ENCODE data around the gene STK32C.
"Not testable (repeated sequence)": the region's sequence is repeated elsewhere in the genome, so short reads cannot be mapped to it uniquely, and the experiment has no call there.

The STK32C gene

GRCh38 chr10:132269266-132270230 lies 38.2 kb downstream of the STK32C start:
- in situ Hi-C loops (cut with HindIII; ENCODE audit: low sequenced_read_pairs) = no loop called here

DNA sequence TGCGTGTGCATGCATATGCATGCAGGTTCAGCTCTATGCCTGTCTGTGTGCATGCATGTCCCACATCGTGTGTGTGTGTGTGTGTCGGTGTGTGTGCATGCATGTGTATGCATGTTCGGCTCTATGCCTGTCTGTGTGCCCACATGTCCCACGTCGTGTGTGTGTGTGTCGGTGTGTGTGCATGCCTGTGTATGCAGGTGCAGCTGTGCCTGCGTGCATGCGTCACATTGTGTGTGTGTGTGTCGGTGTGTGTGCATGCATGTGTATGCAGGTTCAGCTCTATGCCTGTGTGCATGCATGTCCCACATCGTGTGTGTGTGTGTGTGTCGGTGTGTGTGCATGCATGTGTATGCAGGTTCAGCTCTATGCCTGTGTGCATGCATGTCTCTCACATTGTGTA lies 39.8 kb downstream of the STK32C start:
- in situ Hi-C loops (cut with HindIII; ENCODE audit: low sequenced_read_pairs) = not testable (repeated sequence)

DNA sequence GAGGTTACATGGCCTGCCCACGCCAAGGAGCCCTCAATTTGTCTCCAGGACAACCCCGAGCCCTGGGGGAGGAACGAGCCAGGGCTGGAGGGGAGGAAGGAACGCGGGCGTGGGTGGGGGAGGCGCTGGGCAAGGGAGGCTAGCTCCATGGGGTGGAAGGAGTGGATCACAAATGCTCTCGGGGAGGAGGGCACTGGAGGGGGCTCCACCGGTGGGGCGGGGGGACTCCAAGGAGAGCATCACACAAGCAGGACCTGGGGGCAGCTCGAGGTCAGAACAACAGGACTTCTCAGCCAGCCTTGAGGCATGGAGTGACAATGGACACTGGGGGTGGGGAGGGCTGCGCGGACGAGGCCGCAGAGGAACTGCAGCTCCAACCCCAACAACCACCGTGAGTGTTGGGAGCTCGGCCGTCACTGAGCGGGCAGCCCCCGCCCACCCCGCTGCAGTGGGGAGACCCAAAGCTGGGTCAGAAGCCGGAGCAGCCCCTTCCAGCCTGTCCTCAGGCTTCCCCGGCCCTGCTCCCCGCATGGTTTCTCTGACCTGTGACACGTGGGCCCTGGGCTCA lies 41.1 kb downstream of the STK32C start:
- in situ Hi-C loops (cut with HindIII; ENCODE audit: low sequenced_read_pairs) = no loop called here

- in situ Hi-C loops (cut with HindIII; ENCODE audit: low sequenced_read_pairs) = no loop called here
Observed at GRCh38 chr10:132265890-132266496, 41.8 kb downstream of the STK32C start.

DNA sequence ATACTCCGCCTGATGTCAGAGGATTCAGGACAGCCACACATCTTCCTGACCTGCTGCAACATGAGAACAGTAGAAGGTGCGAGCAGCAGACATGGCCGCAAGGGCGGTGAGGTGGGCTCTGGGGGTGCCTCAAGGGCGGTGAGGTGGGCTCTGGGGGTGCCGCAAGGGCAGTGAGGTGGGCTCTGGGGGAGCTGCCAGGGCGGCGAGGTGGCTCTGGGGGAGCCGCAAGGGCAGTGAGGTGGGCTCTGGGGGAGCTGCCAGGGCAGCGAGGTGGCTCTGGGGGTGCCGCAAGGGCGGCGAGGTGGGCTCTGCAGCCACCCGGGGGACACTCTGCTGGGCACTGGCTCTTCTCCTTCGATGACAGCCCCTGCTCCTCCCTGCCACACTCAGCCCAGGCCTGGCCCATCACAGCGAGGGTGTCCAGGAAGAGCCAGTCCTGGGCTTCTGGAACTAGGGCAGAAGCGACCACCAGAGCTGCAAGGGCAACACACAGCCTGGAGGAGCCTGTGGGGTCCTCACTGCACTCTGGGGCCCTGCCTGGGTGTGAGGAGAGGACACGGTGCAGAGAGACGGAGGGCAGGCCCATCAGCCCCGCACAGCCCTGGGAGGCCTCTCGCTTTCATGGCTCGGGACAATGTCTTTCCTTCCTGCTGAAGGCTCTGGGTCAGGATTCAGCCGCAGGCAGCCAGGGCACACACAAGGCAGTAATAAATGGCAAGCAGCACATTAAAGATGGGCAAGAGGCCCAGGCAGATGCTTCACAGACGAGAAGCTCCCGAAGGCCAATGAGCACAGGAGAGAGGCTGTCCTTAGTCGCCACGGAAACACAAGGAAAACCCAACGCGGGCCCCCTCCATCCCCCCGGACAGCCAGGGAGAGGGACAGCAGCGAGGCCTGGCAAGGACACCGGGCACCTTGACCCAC lies 42.5 kb downstream of the STK32C start:
- in situ Hi-C loops (cut with HindIII; ENCODE audit: low sequenced_read_pairs) = no loop called here

GRCh38 chr10:132264306-132264950 lies 43.3 kb downstream of the STK32C start:
- in situ Hi-C loops (cut with HindIII; ENCODE audit: low sequenced_read_pairs) = no loop called here

- in situ Hi-C loops (cut with HindIII; ENCODE audit: low sequenced_read_pairs) = no loop called here
Observed at GRCh38 chr10:132263866-132264265, 43.9 kb downstream of the STK32C start.

- in situ Hi-C loops (cut with HindIII; ENCODE audit: low sequenced_read_pairs) = no loop called here
Observed at GRCh38 chr10:132259702-132260482, 47.9 kb downstream of the STK32C start.

DNA sequence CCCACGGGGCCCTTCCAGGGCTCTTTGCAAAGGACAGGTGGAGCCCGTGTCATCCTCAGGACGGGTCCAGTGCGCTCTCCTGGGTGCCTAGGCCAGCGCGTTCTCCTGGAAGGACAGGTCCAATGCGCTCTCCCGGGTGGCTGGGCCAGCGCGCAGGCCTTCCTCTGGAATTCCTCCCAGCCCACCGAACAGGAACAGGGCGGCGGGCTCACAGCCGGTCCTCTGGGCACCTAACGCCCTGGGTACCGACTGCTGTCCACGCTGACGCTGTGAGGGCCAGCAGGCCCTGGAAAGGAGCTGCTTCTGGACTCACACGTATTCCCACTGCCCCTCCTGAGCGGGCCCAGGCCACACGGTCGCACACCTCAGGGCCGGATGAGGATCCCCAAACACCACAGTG lies 49.3 kb downstream of the STK32C start:
- in situ Hi-C loops (cut with HindIII; ENCODE audit: low sequenced_read_pairs) = no loop called here

DNA sequence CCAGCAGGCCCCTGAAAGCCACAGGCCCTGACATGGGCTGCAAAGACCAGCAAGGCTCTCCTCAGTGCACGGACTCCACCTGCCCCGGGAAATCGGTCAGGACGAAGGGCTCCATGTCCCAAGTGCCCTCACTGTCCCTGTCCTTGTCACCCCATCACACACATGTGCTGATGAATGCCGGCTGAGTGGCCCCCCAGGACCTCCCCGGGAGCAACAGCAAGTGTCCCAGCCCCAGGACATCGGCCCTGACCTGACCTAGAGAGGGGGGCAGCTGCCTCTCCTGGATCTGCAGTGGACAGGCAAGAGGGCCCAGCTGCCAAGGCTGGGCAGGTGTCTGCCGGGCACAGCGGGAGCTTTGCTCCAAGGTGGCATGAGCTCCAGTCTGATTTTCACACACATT lies 49.8 kb downstream of the STK32C start:
- in situ Hi-C loops (cut with HindIII; ENCODE audit: low sequenced_read_pairs) = no loop called here

GRCh38 chr10:132257271-132257670 lies 50.5 kb downstream of the STK32C start:
- in situ Hi-C loops (cut with HindIII; ENCODE audit: low sequenced_read_pairs) = no loop called here

- in situ Hi-C loops (cut with HindIII; ENCODE audit: low sequenced_read_pairs) = no loop called here
Observed at GRCh38 chr10:132256866-132257265, 50.9 kb downstream of the STK32C start.

GRCh38 chr10:132255489-132256344 lies 52.0 kb downstream of the STK32C start:
- in situ Hi-C loops (cut with HindIII; ENCODE audit: low sequenced_read_pairs) = no loop called here

DNA sequence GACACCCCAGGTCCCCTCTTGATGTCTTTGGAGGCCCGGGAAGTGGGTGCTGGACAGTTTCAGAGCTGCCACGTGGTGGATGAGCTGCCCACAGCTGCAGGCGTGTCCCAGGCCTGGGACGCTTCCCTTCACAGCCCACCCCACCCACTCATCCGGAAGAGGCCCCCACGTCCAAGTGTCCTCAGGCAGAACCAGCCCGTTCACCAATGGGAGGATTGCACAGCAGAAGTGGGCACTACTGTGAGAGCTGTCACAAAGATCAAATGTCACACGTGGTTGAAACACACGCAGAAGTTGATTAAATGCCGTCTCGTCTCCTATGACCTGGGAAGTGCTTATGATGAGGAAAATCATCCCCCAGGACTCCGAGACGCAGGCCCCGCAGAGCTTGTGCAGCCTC lies 52.9 kb downstream of the STK32C start:
- in situ Hi-C loops (cut with HindIII; ENCODE audit: low sequenced_read_pairs) = no loop called here

DNA sequence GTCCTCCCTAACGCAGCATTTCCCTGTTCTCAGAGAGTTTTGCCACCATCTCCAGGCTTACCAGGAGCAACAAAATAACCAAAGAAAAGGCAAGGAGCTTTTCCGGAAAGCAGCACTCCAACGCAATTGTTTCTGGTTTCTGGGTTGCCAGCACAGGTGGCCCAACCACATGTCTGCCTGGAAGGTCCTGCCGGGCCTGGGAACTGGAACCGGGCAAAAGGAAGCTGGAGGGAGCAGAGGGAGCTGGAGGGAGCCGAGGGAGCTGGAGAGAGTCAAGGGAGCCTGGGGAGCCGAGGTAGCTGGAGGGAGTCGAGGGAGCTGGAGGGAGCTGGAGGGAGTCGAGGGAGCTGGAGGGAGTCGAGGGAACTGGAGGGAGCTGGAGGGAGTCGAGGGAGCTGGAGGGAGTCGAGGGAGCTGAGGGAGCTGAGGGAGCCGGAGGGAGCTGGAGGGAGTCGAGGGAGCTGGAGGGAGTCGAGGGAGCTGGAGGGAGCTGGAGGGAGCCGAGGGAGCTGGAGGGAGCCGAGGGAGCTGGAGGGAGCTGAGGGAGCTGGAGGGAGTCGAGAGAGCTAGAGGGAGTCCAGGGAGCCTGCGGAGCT lies 54.6 kb downstream of the STK32C start:
- in situ Hi-C loops (cut with HindIII; ENCODE audit: low sequenced_read_pairs) = no loop called here

DNA sequence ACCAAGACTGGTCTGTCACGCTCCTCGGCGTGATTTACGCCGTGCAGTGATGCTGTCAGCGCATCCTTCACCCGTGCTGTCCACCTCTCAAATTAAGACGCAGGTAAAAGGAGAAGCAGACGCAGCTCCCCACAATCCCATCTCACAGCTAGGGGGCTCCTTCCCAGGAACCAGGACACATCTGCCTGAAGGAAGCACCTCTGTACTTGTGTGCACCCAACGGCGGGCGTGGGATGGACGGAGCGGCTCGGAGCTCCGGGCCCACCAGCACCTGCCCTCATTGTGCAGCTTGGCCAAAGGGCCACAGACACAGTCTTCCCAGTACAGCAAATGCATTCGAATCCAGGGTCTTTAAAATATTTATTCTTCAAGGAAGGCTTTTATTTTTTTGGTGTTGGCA lies 55.3 kb downstream of the STK32C start:
- in situ Hi-C loops (cut with HindIII; ENCODE audit: low sequenced_read_pairs) = no loop called here

DNA sequence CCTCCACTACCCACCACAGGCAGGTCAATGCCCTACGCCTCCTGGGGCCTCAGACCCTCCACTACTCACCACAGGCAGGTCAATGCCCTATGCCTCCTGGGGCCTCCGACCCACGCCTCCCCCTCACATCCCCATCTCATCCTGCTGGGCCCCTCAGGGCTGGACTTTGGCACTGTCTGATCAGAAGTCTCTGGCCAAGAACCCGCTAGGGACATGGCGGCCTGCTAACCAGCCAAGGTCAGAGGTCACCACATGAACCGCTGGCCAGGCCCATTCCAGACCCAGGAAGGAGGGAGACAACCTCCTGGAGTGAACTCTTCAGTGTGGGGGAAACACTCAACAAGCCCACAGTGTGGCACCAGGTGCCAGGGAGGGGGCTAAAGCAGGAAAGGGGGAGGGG lies 55.8 kb downstream of the STK32C start:
- in situ Hi-C loops (cut with HindIII; ENCODE audit: low sequenced_read_pairs) = no loop called here
